Measurements from ENCODE around the gene PKNOX1. TPM values are rescaled to one million over a fixed set of nuclear protein-coding genes. Genes with fewer than 3 reads are reported as not detected.
"Not testable (repeated sequence)": the region's sequence is repeated elsewhere in the genome, so short reads cannot be mapped to it uniquely, and the experiment has no call there.

Gene PKNOX1
- total RNA-seq, 4 donors from 2014 or later: 7.7 to 19.6 (median 9.5) TPM

- 56 to 71% methylated on average over 8 of the region's 9 CpGs for WGBS, 2 donors
- Histone ChIP-seq H3K27ac (peak overlapping the region in 2 of 4 donors; percentile 66 to 68), H3K4me1 (peaks cover 0 to 49% (median 0%) of the 10 kb centered on the region in 3 donors)
- H3K9me3 ChIP-seq; intact Hi-C loops (cut with DNase I); H3K4me3 ChIP-seq; H3K36me3 ChIP-seq; H3K27me3 ChIP-seq; DNase-seq: not testable (repeated sequence)
These were observed 41.0 kb upstream of the PKNOX1 start for GRCh38 chr21:42933137-42933970.

GRCh38 chr21:42933973-42934372 is 40.4 kb upstream of the PKNOX1 start:
- peaks cover 0 to 49% (median 0%) of the 10 kb centered on the region in 3 donors for H3K4me1 ChIP-seq
- H3K27ac ChIP-seq; H3K27me3 ChIP-seq; H3K4me3 ChIP-seq; intact Hi-C loops (cut with DNase I); DNase-seq; H3K9me3 ChIP-seq; H3K36me3 ChIP-seq: not testable (repeated sequence)
- 92 to 93% methylated on average over 3 to 10 of the region's 12 CpGs for WGBS, 2 donors

DNA sequence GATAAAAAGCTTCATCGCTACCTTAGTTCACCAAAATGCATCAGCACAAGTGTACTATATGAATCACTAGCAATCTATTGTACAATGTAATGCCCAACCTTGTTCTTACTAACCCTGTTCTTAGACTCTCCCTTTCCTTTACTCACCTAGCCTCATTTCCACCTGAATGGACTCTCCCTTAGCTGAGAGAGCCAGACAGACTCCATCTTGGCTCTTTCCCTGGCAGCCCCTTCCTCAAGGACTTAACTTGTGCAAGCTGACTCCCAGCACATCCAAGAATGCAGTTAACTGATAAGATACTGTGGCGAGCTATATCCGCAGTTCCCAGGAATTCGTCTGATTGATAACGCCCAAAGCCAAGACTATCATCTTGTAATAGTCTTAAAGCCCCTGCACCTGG is 38.0 kb upstream of the PKNOX1 start:
- H3K36me3 ChIP-seq; H3K27me3 ChIP-seq; H3K9me3 ChIP-seq; DNase-seq; intact Hi-C loops (cut with DNase I); H3K4me3 ChIP-seq: not testable (repeated sequence)
- H3K4me1 ChIP-seq: peaks cover 7 to 69% (median 8%) of the 10 kb centered on the region in 3 donors
- 80 to 92% methylated on average over 3 to 5 of the region's 5 CpGs for WGBS, 2 donors
- H3K27ac ChIP-seq: peak overlapping the region in 1 of 4 donors; percentile 66

DNA sequence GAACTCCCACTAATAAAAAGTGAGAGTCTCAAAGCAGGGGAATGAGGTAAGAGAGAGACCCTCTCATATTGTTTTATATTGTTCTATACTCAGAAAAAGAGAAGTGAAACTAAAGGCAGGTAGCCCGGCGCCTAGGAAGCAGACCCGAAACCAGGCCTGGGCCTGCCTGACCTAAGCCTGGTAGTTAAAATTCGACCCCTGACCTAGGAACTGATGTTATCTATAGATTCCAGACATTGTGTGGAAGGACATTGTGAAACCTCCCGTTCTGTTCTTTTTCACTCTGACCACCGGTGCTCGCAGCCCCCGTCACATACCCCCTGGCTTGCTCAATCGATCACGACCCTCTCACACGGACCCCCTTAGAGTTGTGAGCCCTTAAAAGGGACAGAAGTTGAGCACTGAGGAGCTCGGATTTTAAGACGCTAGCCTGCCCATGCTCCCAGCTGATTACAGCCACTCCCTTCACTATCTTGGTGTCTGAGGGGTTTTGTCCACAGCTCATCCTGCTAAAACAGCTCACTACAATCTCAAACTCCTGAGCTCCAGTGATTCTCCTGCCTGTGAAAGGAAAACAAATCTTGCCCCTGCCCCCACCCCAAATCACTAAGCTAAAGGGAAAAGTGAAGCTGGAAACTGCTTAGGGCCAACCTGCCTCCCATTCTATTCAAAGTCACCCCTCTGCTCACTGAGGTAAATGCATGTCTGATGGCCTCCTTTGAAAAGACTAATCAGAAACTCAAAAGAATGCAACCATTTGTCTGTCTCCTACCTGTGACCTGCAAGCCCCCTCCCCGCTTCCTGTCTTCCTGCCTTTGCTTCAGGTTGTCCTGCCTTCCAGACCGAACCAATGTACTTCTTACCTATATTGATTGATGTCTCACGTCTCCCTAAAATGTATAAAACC is 37.1 kb upstream of the PKNOX1 start:
- 64 to 78% methylated on average over 9 to 11 of the region's 16 CpGs for WGBS, 2 donors
- H3K27me3 ChIP-seq; DNase-seq; intact Hi-C loops (cut with DNase I); H3K9me3 ChIP-seq; H3K36me3 ChIP-seq; H3K27ac ChIP-seq; H3K4me3 ChIP-seq: not testable (repeated sequence)
- H3K4me1 ChIP-seq: peaks cover 7 to 68% (median 8%) of the 10 kb centered on the region in 3 donors

DNA sequence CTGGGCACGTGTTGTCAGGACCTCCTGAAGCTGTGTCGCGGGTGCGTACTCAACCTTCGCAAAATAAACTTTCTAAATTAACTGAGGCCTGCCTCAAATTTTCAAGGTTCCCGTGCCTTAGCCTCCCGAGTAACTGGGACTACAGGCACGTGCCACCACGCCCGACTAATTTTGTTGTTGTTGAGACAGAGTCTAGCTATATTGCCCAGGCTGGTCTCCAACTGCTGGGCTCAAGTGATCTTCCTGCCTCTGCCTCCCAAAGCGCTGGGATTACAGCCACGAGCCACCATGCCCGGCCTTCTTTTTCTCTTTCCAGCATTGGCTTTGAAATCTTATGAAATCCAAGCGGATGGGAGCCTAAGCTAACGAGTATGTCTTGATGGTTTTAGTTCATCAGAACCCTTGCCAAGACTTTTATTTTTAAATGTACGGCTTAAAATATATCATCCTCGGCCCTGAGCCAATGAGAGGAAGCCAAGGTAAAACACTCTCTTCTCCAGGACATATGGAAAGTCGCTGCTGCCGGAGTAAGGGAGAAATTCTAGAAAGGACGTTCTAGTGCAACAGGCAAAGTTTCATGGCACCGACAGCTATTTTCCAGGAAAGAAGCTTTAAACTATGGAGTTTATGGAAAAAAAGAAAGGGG is 36.3 kb upstream of the PKNOX1 start:
- TF ChIP-seq POLR2A (IDR thresholded peaks at IDR 0.05) (no peak), CTCF (IDR thresholded peaks at IDR 0.05) (no peak)
- H3K36me3 ChIP-seq: no peaks in the 10 kb centered on the region
- H3K27ac ChIP-seq: no peak overlapping the region
- no peak for DNase-seq
- 79 to 84% methylated on average over 18 to 21 of the region's 21 CpGs for WGBS, 2 donors
- no peak overlapping the region for H3K4me3 ChIP-seq
- H3K9me3 ChIP-seq: no peaks in the 10 kb centered on the region
- intact Hi-C loops (cut with DNase I): no loop called here
- peaks cover 7 to 60% (median 8%) of the 10 kb centered on the region in 3 donors for H3K4me1 ChIP-seq
- H3K27me3 ChIP-seq: no peaks in the 10 kb centered on the region

- H3K27me3 ChIP-seq; DNase-seq; H3K9me3 ChIP-seq; intact Hi-C loops (cut with DNase I); H3K4me3 ChIP-seq; H3K27ac ChIP-seq; H3K36me3 ChIP-seq: not testable (repeated sequence)
- peaks cover 7 to 55% (median 8%) of the 10 kb centered on the region in 3 donors for H3K4me1 ChIP-seq
- 80 to 94% methylated on average over 5 to 6 of the region's 6 CpGs for WGBS, 2 donors
These were observed 35.8 kb upstream of the PKNOX1 start for GRCh38 chr21:42938606-42938995.

GRCh38 chr21:42939582-42940413 is 34.6 kb upstream of the PKNOX1 start:
- intact Hi-C loops (cut with DNase I): no loop called here
- WGBS, 2 donors: 20 to 33% methylated on average over 16 of the region's 16 CpGs

More at GRCh38 chr21:42939582-42940413, 34.6 kb upstream of the PKNOX1 start:
- Histone ChIP-seq H3K4me1 (peaks cover 7 to 43% (median 8%) of the 10 kb centered on the region in 3 donors), H3K27ac (peak overlapping the region; percentile 7 to 81 (median 53)), H3K36me3 (no peaks in the 10 kb centered on the region), H3K9me3 (no peaks in the 10 kb centered on the region), H3K27me3 (no peaks in the 10 kb centered on the region), H3K4me3 (peak overlapping the region in 2 of 4 donors; percentile 10 to 12)
- DNase-seq: no peak
- TF ChIP-seq CTCF (IDR thresholded peaks at IDR 0.05) (no peak), POLR2A (IDR thresholded peaks at IDR 0.05) (no peak)

Data from esophagus squamous epithelium (tissue), 5 donors.